GF-D8 (cell line): ENCODE results near the gene GOLT1A.

ENCODE experiments used
- DNase-seq: peaks from one replicate; lab custom pipeline; 2025; lab: John Stamatoyannopoulos, UW

The GOLT1A gene

DNA sequence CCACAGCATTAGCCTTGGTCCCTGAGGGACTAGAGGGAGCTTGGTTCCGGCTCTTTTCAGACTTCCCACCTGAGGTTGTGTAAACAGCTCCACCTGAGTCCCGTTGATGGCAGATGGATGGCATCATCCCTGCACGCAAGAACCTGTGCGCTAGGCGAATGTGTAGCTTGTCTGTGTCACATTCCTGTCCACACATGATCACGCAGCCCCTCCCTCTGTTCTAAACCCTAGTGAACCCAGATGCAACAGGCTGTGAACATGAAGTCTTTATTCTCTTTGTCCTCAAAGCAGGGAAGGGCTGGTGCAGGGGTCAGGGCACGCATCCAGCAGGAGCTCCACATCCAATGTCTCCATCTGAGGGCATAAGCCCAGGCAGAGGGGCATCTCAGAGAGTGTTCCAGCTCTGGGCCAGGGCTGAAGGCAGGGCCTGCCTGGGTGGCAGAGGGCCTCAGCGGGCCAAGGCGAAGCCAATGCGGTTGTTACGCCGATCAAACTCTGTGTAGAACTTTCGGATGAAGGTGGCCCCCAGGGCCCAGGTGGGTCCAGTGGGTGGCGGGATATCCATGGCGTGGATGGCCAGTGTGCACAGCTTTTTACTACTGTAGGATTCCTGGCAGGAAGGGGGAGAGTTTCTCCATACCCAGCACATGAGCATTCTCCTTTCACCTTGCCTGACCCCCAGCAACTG, 59.1 kb downstream of the GOLT1A start:
- DNase-seq: no peak

DNA sequence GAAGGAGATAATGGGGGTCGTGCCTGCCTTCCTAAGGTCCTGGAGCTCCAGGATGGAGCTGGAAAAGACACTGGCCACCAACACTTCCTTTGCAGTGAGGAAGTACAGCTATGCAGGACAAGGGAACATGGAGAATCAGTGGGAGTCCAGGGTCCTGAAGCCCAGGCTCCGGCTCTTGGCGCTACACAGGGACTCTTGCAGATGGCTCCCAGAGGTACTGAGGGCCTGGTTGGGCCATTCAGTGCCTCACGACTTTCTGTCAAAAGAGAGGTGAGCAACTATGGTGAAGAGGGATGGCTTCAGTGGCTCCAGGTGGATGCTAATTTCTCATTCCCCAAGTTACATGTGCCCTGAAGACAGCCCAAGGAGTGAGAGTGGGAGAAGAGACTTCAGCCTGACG, 60.1 kb downstream of the GOLT1A start:
- no peak for DNase-seq

DNA sequence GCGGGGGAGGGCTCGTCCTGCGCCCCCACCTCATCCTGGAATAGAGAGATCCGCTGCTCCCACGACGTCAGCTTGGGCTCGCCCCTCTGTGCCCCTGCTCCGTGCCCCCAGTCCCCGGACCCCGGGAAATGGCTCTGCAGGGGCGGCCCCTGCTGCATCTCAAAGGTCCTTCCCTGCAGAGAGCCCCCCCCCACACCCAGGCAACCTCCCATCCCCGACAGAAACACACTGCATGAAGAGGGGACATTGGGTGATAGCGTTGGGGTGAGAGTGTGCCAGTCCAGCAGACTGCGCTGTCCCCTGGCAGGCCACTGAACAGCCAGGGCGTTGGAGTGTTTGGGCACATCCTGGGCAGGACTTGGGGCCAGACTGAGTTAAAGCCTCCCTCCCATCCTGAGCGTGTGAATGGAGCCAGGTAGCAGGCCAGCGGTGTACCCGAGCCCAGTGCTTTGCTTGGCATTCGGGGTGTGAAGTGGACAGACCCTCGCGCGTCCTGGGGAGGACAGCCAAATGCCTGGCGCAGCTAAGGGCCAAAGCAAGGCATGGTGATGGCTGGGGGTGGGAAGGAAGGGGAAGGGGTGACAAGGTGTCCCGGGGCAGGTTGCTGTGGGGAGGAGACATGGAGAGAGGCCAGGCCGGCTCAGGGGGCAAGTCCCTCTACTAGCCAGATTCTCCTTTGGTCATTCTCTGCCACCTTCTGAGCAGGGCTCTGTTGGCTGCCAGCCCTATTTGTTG, 61.3 kb downstream of the GOLT1A start:
- no peak for DNase-seq

DNA sequence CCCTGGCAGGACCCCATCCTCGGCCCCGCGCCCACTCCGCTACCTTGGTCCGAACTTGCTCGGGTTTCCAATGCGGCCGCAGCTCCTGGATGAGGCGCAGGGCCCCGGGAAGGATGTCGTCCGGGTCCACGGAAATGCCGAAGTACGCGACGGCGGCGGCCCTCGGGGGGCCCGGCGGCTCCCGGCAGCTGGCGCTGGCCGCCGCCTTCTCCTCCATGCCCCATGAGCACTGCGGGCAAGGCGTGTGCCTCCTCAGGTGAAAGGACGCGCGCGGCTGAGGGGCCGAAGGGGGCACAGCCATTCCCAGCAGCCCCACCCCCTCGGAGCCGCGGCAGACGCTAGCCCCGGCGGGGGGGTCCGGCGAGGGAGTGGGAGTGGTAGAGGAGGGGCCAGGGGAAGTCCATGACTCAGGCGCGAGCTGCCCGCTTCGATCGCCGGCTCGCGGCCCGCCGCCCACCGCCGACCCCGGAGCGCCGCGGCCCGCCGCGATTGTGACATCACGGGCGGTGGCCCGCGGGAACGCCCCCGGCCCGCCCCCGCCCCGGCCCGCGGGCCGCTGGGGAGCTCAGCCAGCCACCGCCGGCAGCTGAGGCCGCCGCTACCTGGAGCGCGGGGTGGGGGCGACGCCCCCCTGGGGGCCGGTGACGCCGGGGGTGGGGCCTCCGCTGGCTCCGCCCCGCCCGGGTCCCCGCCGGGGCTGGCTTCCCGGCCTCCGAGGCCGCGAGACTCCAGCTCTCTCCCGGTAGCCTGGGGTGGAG, 62.1 kb downstream of the GOLT1A start, which contains the start of gene ETNK2:
Gene ETNK2 (minus strand): TSS at position 493 of the 758 bp plus-strand sequence. CDS start 192 bp downstream, at position 301.
- no peak for DNase-seq

DNA sequence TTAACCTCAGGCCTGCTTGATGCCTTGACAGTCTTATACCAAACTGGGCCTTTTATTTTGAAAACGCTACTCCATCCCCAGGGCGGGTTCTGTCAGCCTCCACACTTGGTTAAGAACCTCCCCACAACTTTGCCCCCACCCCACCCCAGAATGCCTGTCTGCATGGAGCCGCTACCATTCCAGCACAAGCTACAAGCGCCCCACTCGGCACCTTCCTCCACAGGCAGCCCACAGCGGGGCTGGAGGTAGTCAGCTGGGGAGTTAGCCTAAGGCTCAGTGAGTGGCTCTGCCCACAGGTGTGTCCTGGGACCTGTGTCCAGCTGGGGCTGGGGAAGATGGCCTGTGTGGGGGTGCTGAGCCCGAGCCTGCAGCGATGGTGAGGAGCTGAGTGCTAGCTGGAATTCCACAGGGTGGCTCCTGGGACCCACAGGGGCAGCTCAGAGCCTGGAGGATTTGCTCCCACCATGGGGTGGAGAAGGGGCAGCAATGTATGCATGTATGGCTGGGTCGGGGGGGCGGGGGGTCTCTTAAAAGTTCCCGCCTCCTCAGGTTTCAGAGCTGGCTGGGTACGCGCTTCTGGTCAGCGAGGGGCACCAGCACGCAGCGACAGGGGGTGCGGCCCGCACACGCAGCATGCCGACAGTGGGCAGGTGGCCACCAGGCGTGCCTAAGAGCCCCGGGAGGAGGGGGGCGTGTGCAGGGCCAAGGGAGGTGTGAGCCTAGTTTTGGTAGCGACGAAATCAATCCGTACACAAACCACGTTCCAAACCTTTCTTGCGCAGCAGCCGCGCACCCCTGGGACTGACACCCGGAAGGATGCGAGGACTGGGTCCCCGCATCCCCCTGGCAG, 62.9 kb downstream of the GOLT1A start:
- DNase-seq: no peak

DNA sequence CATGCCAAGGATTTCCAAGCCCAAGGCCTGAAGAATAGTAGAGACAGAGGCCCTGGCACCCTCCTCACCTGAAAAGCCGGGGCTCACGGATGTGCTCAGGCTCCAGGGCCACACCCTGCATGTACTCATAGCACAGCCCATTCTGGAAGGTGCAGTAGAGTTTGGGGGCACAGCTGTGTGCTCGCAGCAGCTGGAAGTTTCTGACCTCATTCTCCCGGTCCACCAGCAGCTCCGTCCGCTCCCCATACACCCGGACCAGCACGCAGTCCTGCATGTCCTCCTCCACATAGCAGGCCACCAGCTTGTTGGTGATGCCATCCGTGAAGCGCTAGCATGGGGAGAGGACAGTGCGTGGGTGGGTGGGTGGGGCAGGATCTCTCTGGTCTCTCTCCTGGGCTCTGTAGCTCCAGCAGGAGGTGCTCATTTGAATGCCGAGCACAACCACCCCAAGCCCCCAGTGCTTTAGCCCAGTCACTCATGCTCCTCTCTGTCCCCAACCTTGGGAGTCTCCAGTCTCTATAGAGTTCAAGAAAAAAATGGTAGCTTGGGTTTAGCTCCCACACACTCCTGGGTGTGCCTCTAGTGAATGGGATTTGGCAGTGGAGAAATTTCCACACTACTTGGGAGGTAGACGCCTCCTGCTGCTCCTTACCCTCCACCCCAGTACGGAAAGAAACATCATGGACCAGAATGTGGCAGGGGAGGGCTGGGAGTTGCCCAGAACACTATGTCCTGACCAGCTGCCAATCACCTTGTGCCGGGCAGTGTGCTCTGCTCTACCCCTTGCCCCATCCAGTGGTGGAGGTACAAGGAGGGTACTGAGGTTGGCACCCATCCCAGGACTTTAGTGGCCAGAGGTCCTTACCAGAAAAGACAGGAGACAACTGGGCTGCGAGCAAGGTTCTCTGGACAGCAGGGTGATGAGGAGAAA, 63.9 kb downstream of the GOLT1A start:
- no peak for DNase-seq

DNA sequence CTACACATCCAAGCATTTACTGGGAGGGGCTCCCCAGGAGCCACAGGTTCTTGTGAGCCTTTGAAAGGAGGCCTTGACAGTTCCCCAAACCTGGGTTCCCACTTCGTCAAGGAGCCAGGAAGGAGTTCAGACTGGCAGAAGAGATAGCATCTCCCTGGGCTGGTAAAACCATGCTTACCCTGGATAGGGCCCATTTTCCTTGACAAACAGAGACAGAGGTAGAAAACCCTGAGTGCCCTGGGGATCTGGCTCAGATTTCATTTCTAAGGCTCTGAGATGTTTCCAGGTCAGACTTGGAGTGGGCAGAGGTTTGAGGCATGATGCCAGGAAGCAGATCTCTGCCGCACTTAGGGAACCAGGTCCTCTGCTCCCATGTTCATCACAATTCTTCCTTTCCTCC, 64.7 kb downstream of the GOLT1A start:
- no peak for DNase-seq
